Left ventricle myocardium inferior (tissue), 1 donor: ENCODE data around the gene MTX1. TPM values are rescaled to one million over a fixed set of nuclear protein-coding genes. Genes with fewer than 3 reads are reported as not detected.

Experiments used
- DNase-seq: peaks from one replicate; pipeline ENCODE4 v3.0.0-alpha.2; 2020
- H3K27ac ChIP-seq: fragments of 200-600 bp; replicated peaks from 2 replicates; pipeline ENCODE4 v1.8.0; 2021
- H3K27me3 ChIP-seq: fragments of 200-600 bp; 2 replicates; pipeline ENCODE4 v1.8.0; 2021; ENCODE audit warnings: low read depth
- H3K36me3 ChIP-seq: fragments of 200-600 bp; 2 replicates; pipeline ENCODE4 v1.8.0; 2021
- H3K4me1 ChIP-seq: fragments of 200-600 bp; 2 replicates; pipeline ENCODE4 v1.8.0; 2021
- H3K4me3 ChIP-seq: fragments of 200-600 bp; 2 replicates; pipeline ENCODE4 v1.8.0; 2021; ENCODE audit warnings: mild to moderate bottlenecking, moderate library complexity
- H3K9me3 ChIP-seq: fragments of 200-600 bp; replicated peaks from 2 replicates; pipeline ENCODE4 v1.8.0; 2021
- intact Hi-C: fragments of 100-400 bp; cut with micrococcal nuclease; formaldehyde crosslinking; loops from one replicate; pipeline ENCODE4 v1.11.0; 2022
- total RNA-seq: library from RNA; stranded (reverse); fragmentation: NEBNext Ultra II Directional; extraction: Animal tissue kit (Norgen Biotek cat#: 25700); gene quantifications from one replicate; pipeline ENCODE4 v1.2.1, GENCODE V29; 2021
- TF ChIP-seq, protein P1 (sequence below): fragments of 200-600 bp; IDR thresholded peaks from 2 replicates; pipeline ENCODE4 v1.8.0; 2021; ENCODE audit warnings: antibody characterized with exemption, mild to moderate bottlenecking, borderline replicate concordance
- donor health status: DM: no; HTN: yes; CAD: no; lungs with severe emphysema.

Gene MTX1
- total RNA-seq, 1 donor from 2014 or later: 18.0 TPM

DNA sequence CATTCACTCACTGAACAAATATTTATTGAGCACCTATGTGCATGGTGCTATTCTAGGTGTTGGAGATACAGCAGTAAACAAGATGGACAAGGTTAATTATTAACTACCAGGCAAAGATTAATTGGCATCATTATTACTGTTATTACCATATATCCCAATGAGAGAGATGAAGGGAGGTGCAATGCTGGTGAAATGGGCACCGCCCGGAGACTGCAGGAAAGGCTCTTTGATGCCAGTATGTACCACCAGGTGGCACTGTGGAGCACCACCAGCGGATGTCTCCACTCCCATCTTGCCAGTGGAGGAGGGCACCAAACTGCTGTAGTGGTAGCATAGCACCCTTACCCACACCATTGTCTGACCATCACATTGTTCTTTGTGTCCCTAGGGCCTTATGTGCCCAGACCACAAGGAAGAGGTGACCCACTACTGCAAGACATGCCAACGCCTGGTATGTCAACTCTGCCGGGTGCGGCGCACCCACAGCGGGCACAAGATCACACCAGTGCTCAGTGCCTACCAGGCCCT lies 31.9 kb upstream of the MTX1 start:
- intact Hi-C loops: no loop called here
- DNase-seq: peak; percentile 83
- Histone ChIP-seq H3K27me3 (peaks cover 27% of the 10 kb centered on the region), H3K4me1 (peaks cover 37% of the 10 kb centered on the region), H3K36me3 (no peaks in the 10 kb centered on the region), H3K4me3 (no peak overlapping the region), H3K27ac (no peak overlapping the region), H3K9me3 (no peaks in the 10 kb centered on the region)
- TF ChIP-seq, protein P1, sequence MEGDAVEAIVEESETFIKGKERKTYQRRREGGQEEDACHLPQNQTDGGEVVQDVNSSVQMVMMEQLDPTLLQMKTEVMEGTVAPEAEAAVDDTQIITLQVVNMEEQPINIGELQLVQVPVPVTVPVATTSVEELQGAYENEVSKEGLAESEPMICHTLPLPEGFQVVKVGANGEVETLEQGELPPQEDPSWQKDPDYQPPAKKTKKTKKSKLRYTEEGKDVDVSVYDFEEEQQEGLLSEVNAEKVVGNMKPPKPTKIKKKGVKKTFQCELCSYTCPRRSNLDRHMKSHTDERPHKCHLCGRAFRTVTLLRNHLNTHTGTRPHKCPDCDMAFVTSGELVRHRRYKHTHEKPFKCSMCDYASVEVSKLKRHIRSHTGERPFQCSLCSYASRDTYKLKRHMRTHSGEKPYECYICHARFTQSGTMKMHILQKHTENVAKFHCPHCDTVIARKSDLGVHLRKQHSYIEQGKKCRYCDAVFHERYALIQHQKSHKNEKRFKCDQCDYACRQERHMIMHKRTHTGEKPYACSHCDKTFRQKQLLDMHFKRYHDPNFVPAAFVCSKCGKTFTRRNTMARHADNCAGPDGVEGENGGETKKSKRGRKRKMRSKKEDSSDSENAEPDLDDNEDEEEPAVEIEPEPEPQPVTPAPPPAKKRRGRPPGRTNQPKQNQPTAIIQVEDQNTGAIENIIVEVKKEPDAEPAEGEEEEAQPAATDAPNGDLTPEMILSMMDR: peak; percentile 96

DNA sequence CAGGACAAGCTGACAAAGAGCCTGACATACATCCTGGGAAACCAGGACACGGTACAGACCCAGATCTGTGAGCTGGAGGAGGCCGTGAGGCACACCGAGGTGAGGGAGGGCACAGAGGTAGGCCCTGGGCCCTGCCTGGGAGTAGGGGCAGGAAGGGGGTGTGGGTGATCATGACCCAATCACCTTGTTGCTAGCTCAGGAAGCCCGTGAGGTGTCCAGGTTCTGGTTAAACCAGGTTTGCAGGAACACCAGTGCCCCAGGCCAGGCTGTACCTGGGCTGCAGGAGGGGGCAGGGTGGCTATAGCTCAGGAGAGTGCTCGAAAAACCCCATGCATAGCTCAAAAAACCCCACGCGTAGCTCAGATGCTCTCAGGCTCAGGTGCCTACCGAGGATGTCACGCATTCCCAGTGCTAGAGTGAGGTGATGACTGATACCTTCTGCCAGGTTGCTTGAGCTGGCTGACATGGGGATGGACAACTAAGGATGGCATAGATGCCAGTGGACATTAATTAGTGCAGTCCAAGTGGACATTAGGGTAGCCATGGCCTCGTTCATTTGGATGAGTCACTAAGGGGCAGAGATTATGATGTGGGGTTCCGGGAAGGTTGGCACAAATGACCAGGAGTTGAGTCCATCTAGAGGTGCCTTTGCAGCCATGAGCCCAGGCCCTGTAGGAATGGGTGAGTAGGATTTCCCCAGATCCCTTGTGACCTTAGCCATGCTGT lies 31.1 kb upstream of the MTX1 start:
- TF ChIP-seq, protein P1: no peak
- DNase-seq: no peak
- no peak overlapping the region for H3K4me3 ChIP-seq
- no peaks in the 10 kb centered on the region for H3K9me3 ChIP-seq
- H3K27ac ChIP-seq: no peak overlapping the region
- intact Hi-C loops: no loop called here
- peaks cover 27% of the 10 kb centered on the region for H3K27me3 ChIP-seq
- H3K4me1 ChIP-seq: peaks cover 30% of the 10 kb centered on the region
- H3K36me3 ChIP-seq: no peaks in the 10 kb centered on the region

DNA sequence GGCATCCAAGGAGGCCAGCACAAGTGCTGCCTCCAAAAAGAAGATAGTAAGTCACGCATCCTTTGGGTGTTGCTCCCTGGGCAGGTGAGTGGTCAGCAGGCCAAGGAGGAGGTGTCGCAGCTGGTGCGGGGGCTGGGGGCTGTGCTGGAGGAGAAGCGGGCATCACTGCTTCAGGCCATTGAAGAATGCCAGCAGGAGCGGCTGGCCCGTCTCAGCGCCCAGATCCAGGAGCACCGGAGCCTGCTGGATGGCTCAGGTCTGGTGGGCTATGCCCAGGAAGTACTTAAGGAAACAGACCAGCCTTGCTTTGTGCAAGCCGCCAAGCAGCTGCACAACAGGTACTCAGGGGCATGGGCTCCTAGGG lies 30.6 kb upstream of the MTX1 start:
- Histone ChIP-seq H3K36me3 (no peaks in the 10 kb centered on the region), H3K4me1 (peaks cover 25% of the 10 kb centered on the region), H3K4me3 (peak overlapping the region; percentile 40), H3K9me3 (no peaks in the 10 kb centered on the region), H3K27me3 (peaks cover 27% of the 10 kb centered on the region), H3K27ac (no peak overlapping the region)
- TF ChIP-seq, protein P1: no peak
- DNase-seq: no peak
- intact Hi-C loops: no loop called here

DNA sequence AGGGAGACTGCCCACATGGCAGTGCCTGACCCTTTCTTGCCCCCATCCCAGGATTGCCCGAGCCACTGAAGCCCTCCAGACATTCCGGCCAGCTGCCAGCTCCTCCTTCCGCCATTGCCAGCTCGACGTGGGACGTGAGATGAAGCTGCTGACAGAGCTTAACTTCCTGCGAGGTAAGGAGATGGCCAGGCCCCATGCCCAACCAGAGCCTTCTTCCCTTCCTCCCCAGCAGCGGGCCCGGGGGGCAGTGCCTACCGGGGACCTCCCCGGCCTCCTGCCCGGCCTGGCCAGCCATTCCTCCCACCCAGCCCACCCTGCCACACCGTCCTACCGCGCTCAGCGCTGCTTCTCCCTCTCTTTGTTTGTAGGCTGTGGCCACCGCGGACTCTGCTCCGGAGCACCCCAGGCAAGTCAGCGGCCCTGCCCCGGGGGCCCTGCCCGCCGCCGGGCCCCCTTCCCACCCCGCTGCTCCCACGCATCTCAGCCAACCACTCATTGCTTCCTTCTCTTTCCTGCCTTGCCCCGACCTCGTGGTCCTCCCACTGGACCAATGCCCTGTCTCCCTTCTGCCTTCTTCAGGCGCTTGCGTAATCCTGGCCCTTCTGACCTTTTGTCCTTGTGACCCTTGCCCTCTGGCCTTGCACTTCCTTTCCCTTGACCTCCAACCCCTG lies 29.9 kb upstream of the MTX1 start:
- intact Hi-C loops: no loop called here
- H3K4me3 ChIP-seq: peak overlapping the region; percentile 40
- DNase-seq: no peak

DNA sequence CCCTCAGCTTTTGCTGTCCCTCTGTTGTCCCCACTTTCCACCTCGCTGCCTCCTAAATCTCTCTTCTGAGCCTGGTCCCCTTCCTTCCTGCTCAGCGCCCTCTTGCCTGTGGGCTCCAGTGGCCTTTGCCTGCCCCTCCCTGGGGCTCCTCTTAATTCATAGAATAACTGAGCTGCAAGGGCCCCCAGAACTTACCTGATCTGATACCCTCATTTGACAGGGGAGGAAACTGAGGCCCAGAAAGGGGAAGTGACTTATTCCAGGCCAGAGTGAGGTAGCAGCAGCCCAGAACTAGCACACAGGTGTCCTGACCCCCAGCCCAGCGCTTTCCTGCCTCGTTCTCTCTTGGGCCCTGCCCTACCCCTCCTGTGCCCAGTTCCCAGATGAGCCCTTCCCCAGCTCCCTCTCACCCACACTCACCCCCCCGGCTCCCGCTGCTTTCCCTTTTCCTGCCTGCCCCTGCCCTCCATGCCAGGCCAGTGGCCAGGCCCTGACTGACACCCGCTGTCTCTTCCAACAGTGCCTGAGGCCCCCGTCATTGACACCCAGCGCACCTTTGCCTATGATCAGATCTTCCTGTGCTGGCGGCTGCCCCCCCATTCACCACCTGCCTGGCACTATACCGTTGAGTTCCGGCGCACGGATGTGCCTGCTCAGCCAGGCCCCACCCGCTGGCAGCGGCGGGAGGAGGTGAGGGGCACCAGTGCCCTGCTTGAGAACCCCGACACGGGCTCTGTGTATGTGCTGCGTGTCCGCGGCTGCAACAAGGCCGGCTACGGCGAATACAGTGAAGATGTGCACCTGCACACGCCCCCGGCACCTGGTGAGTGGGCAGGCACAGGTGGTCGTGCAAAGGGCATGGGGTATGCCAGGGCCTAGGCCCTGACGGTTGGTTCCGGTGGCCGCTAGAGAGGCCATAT lies 29.1 kb upstream of the MTX1 start:
- Histone ChIP-seq H3K9me3 (no peaks in the 10 kb centered on the region), H3K36me3 (no peaks in the 10 kb centered on the region), H3K27me3 (peaks cover 17% of the 10 kb centered on the region), H3K4me1 (peaks cover 11% of the 10 kb centered on the region), H3K27ac (no peak overlapping the region), H3K4me3 (no peak overlapping the region)
- TF ChIP-seq, protein P1: no peak
- intact Hi-C loops: no loop called here
- DNase-seq: no peak

More for the DNA sequence above, 29.9 kb upstream of the MTX1 start:
- Histone ChIP-seq H3K9me3 (no peaks in the 10 kb centered on the region), H3K36me3 (no peaks in the 10 kb centered on the region), H3K27me3 (peaks cover 25% of the 10 kb centered on the region), H3K4me1 (peaks cover 18% of the 10 kb centered on the region), H3K27ac (no peak overlapping the region)
- TF ChIP-seq, protein P1: no peak
